MCF 10A (cell line): ENCODE measurements around the gene INTU. TPM values are rescaled to one million over a fixed set of nuclear protein-coding genes. Genes with fewer than 3 reads are reported as not detected.

Experiments
- BruUV-seq: library from RNA; stranded (reverse); fragments of 400-500 nt; replicated peaks from 2 replicates; lab custom pipeline; 2021; lab: Mats Ljungman, UMichigan
- CTCF ChIA-PET: fragments of 300-600 bp; sonication (Branson Sonifier 250); formaldehyde crosslinking; extraction: SDS; loops from one replicate; lab custom pipeline; 2021; ENCODE audit warnings: antibody characterized with exemption, inconsistent platforms; lab: Yijun Ruan, JAX
- POLR2A ChIA-PET: fragments of 300-600, 350-650 bp; sonication (Branson Sonifier 250); formaldehyde crosslinking; extraction: SDS; loops from one replicate; lab custom pipeline; 2020; ENCODE audit warnings: antibody characterized with exemption, inconsistent platforms; lab: Yijun Ruan, JAX
- DNase-seq: peaks from one replicate; pipeline ENCODE4 v3.0.0-alpha.2; 2018; ENCODE audit not compliant: unreplicated experiment
- H3K27ac Mint-ChIP-seq: one replicate; pipeline ENCODE4 v1.8.0; 2022; ENCODE audit warnings: mild to moderate bottlenecking, low read depth, mixed read lengths; ENCODE audit not compliant: unreplicated experiment
- H3K27me3 Mint-ChIP-seq: one replicate; pipeline ENCODE4 v1.8.0; 2022; ENCODE audit warnings: mixed read lengths; ENCODE audit not compliant: insufficient read depth, unreplicated experiment
- H3K36me3 Mint-ChIP-seq: one replicate; pipeline ENCODE4 v1.8.0; 2022; ENCODE audit warnings: mild to moderate bottlenecking, moderate library complexity, mixed read lengths; ENCODE audit not compliant: insufficient read depth, unreplicated experiment
- H3K4me1 Mint-ChIP-seq: one replicate; pipeline ENCODE4 v1.8.0; 2022; ENCODE audit warnings: mixed read lengths; ENCODE audit not compliant: insufficient read depth, unreplicated experiment
- H3K4me3 Mint-ChIP-seq: one replicate; pipeline ENCODE4 v1.8.0; 2022; ENCODE audit warnings: mild to moderate bottlenecking, moderate library complexity, mixed read lengths; ENCODE audit not compliant: unreplicated experiment
- H3K9me3 Mint-ChIP-seq: one replicate; pipeline ENCODE4 v1.8.0; 2022; ENCODE audit warnings: mixed read lengths; ENCODE audit not compliant: unreplicated experiment
- CTCF ChIP-seq: fragments of 200-600 bp; IDR thresholded peaks from one replicate; pipeline ENCODE4 v1.8.0; 2022; ENCODE audit warnings: antibody characterized with exemption, mild to moderate bottlenecking; ENCODE audit not compliant: unreplicated experiment
- intact Hi-C: fragments of 100-400 bp; cut with micrococcal nuclease; formaldehyde crosslinking; loops from 2 replicates; pipeline ENCODE4 v1.14.1; 2022
- total RNA-seq: library from RNA; stranded (reverse); gene quantifications from 2 replicates; pipeline ENCODE4 v1.2.3, GENCODE V29; 2022

Gene INTU
- total RNA-seq, 1 experiment from 2014 or later, result 5.9 TPM

GRCh38 chr4:127656047-127656680, 23.4 kb downstream of the INTU start:
- POLR2A ChIA-PET, result interaction anchor here (0.6 to 1.3 kb wide), 5 partner anchors 14 to 53 kb away, joined by 3 to 4 read pairs (median 3); partner anchors contain the start of gene INTU
- no peak for DNase-seq
- CTCF ChIA-PET, result interaction anchor here (1.2 to 1.6 kb wide), 2 partner anchors 30 to 77 kb away, joined by 3 to 4 read pairs; no protein-coding TSS in a partner anchor
- no TSS peak for BruUV-seq
- Mint-ChIP-seq H3K4me3 (no peak overlapping the region), H3K36me3 (peaks cover under 1% of the 10 kb centered on the region), H3K27ac (no peak overlapping the region), H3K9me3 (no peaks in the 10 kb centered on the region), H3K4me1 (peaks cover 4% of the 10 kb centered on the region), H3K27me3 (no peaks in the 10 kb centered on the region)
- TF ChIP-seq CTCF, result no peak
- intact Hi-C loops, result no loop called here

- Mint-ChIP-seq H3K4me3 (no peak overlapping the region), H3K27ac (peak overlapping the region; percentile 52), H3K27me3 (no peaks in the 10 kb centered on the region), H3K9me3 (no peaks in the 10 kb centered on the region), H3K4me1 (peaks cover 4% of the 10 kb centered on the region), H3K36me3 (peaks cover 6% of the 10 kb centered on the region)
- ChIA-PET POLR2A (interaction anchor here (1.0 to 1.1 kb wide), 2 partner anchors 9 to 26 kb away, joined by 3 read pairs; no protein-coding TSS in a partner anchor), CTCF (no interaction called here)
- TF ChIP-seq CTCF, result no peak
- BruUV-seq, result no TSS peak
- no peak for DNase-seq
- intact Hi-C loops, result no loop called here
Measured at GRCh38 chr4:127660284-127660885, 27.6 kb downstream of the INTU start.

- POLR2A ChIA-PET, result no interaction called here
- DNase-seq, result no peak
- no TSS peak for BruUV-seq
- Mint-ChIP-seq H3K4me1 (no peaks in the 10 kb centered on the region), H3K9me3 (no peaks in the 10 kb centered on the region), H3K36me3 (no peaks in the 10 kb centered on the region), H3K4me3 (no peak overlapping the region), H3K27ac (no peak overlapping the region), H3K27me3 (no peaks in the 10 kb centered on the region)
- TF ChIP-seq CTCF, result no peak
- intact Hi-C loops, result no loop called here
- CTCF ChIA-PET, result no interaction called here
Measured at GRCh38 chr4:127667116-127667515, 34.4 kb downstream of the INTU start.

- intact Hi-C loops, result no loop called here
- POLR2A ChIA-PET, result no interaction called here
- TF ChIP-seq CTCF, result no peak
- H3K9me3 Mint-ChIP-seq, result no peaks in the 10 kb centered on the region
- H3K4me3 Mint-ChIP-seq, result no peak overlapping the region
- CTCF ChIA-PET, result interaction anchor here (0.5 kb wide), 1 partner anchor 32 kb away, joined by 11 read pairs; no protein-coding TSS in a partner anchor
- no peaks in the 10 kb centered on the region for H3K4me1 Mint-ChIP-seq
- no peak for DNase-seq
- no peak overlapping the region for H3K27ac Mint-ChIP-seq
- no peaks in the 10 kb centered on the region for H3K27me3 Mint-ChIP-seq
- no peaks in the 10 kb centered on the region for H3K36me3 Mint-ChIP-seq
- BruUV-seq, result no TSS peak
Measured at GRCh38 chr4:127667772-127668171, 35.0 kb downstream of the INTU start.
